ENCODE results near the gene TOMM7. TPM values are rescaled to one million over a fixed set of nuclear protein-coding genes. Genes with fewer than 3 reads are reported as not detected.

The TOMM7 gene
- total and polyA plus RNA-seq, 10 of the 15 experiments (the other 5 are each of a cell fraction or from before 2014, with no cell fraction given) = 151 to 1,497 (median 322) TPM

DNA sequence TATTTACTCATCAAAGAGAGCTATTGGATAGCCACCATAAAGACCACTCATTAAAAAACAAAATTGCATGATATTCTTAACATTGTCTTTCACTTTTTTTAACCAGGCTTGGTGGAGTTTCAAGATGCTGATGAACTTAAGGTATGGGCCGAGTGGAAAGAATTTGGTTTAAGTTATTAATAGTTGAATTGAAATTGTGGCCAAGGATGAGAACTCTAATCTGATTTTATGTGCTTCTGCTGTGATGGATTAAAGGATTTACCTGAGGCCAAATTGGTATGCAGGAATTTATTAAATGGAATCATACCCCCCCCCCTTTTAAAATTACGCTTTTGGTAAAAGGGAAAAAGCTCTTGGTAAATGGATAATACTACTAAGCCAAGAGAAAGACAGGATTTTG is 33.8 kb upstream of the TOMM7 start:
- ATAC-seq = no peak
- no peak for FAIRE-seq
- H3K4me3 ChIP-seq = peak overlapping the region; percentile 84
- RAD21 ChIA-PET (ENCODE audit: unreplicated experiment) = interaction anchor here (0.9 to 5.7 kb wide), 15 partner anchors 8 to 250 kb away, joined by 3 to 46 read pairs (median 5); partner anchors contain the start of genes HYCC1 and TOMM7
- H3K9me3 ChIP-seq (replicated peaks; ENCODE audit: control insufficient read depth, insufficient read depth, low read length) = no peaks in the 10 kb centered on the region
- peaks cover 14% of the 10 kb centered on the region for H3K4me1 ChIP-seq (ENCODE audit: control insufficient read depth, insufficient read depth, low read length)
- in situ Hi-C loops (cut with MboI) = no loop called here
- no peaks in the 10 kb centered on the region for H3K27me3 ChIP-seq (replicated peaks in 1 of 2; ENCODE audit: control insufficient read depth in 2 of 2, insufficient read depth in 2 of 2, low read length in 1 of 2)
- H3K79me2 ChIP-seq (ENCODE audit: control insufficient read depth, insufficient read depth, low read length) = peaks cover 38% of the 10 kb centered on the region
- H3K36me3 ChIP-seq (ENCODE audit: control insufficient read depth in 2 of 2, insufficient read depth in 2 of 2, low read length in 1 of 2) = peaks cover 0 to 5% of the 10 kb centered on the region in 2 experiments; a peak in 1 of 4 replicates
- no TSS peak for BruUV-seq (replicated peaks)
- TF ChIP-seq, protein P1, sequence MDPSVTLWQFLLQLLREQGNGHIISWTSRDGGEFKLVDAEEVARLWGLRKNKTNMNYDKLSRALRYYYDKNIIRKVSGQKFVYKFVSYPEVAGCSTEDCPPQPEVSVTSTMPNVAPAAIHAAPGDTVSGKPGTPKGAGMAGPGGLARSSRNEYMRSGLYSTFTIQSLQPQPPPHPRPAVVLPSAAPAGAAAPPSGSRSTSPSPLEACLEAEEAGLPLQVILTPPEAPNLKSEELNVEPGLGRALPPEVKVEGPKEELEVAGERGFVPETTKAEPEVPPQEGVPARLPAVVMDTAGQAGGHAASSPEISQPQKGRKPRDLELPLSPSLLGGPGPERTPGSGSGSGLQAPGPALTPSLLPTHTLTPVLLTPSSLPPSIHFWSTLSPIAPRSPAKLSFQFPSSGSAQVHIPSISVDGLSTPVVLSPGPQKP (IDR thresholded peaks at IDR 0.05; ENCODE audit: low read depth, low read length) = no peak
- peak overlapping the region; percentile 83 for H3K4me2 ChIP-seq (ENCODE audit: control insufficient read depth, insufficient read depth)
- SMC1A ChIA-PET (ENCODE audit: uncharacterized antibody, unreplicated experiment) = interaction anchor here (0.7 to 3.8 kb wide), 24 partner anchors 8 to 202 kb away, joined by 3 to 39 read pairs (median 6); partner anchors contain the start of gene TOMM7
- peak overlapping the region; percentile 94 for H3K27ac ChIP-seq (ENCODE audit: control insufficient read depth, insufficient read depth)
- POLR2A ChIA-PET = interaction anchor here (0.6 to 3.7 kb wide), 15 partner anchors 11 to 161 kb away, joined by 3 to 23 read pairs (median 4); no protein-coding TSS in a partner anchor
- DNase-seq (ENCODE audit: low read depth, low spot score) = no peak
- no peak overlapping the region for H2AFZ ChIP-seq (ENCODE audit: control insufficient read depth, low read depth, low read length)
- no peaks in the 10 kb centered on the region for H4K20me1 ChIP-seq (ENCODE audit: control insufficient read depth, insufficient read depth)
- H3K9ac ChIP-seq (ENCODE audit: control insufficient read depth, insufficient read depth, low read length) = peak overlapping the region; percentile 98
- intact Hi-C loops (cut with micrococcal nuclease; ENCODE audit: unreplicated experiment) = loop anchor here (10.0 kb wide), 2 partner anchors 98 to 328 kb away; partner anchors contain the start of gene NUP42
- 25% methylated on average over 2 of the region's 2 CpGs for WGBS (ENCODE audit: insufficient coverage, insufficient replicate concordance, low lambda C conversion rate, missing lambda C conversion rate)
- CTCF ChIA-PET = interaction anchor here (0.6 to 4.8 kb wide), 16 partner anchors 10 to 250 kb away, joined by 3 to 40 read pairs (median 7); partner anchors contain the start of gene KLHL7

DNA sequence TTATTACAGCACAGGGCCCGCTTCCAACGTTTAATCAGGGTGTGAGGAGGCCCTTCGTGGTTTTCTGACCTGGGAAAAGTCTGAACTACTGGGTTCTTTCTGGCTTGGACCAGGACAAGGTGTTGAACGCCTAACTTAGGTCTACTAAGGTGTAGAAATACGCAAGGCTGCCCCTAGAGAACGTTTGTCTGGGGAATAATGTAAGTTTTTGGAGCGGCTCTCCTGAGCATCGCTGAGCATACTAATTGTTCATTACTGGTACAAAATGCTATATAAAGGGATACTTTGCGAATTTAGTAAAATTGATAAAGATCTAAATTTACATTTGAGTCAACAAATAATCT is 32.4 kb upstream of the TOMM7 start:
- Histone ChIP-seq H3K27ac (ENCODE audit: control insufficient read depth, insufficient read depth) (peak overlapping the region; percentile 94), H3K9ac (ENCODE audit: control insufficient read depth, insufficient read depth, low read length) (peak overlapping the region; percentile 98), H4K20me1 (ENCODE audit: control insufficient read depth, insufficient read depth) (no peaks in the 10 kb centered on the region), H3K36me3 (ENCODE audit: control insufficient read depth in 2 of 2, insufficient read depth in 2 of 2, low read length in 1 of 2) (peaks cover 0 to 5% of the 10 kb centered on the region in 2 experiments; a peak in 1 of 4 replicates), H2AFZ (ENCODE audit: control insufficient read depth, low read depth, low read length) (peak overlapping the region; percentile 68), H3K4me3 (peak overlapping the region; percentile 84), H3K27me3 (replicated peaks in 1 of 2; ENCODE audit: control insufficient read depth in 2 of 2, insufficient read depth in 2 of 2, low read length in 1 of 2) (no peaks in the 10 kb centered on the region), H3K79me2 (ENCODE audit: control insufficient read depth, insufficient read depth, low read length) (peaks cover 38% of the 10 kb centered on the region), H3K4me2 (ENCODE audit: control insufficient read depth, insufficient read depth) (peak overlapping the region; percentile 75), H3K4me1 (ENCODE audit: control insufficient read depth, insufficient read depth, low read length) (peaks cover 14% of the 10 kb centered on the region), H3K9me3 (replicated peaks; ENCODE audit: control insufficient read depth, insufficient read depth, low read length) (no peaks in the 10 kb centered on the region)
- ATAC-seq = peak; percentile 12
- RAD21 ChIA-PET (ENCODE audit: unreplicated experiment) = interaction anchor here (0.9 to 5.7 kb wide), 12 partner anchors 15 to 231 kb away, joined by 3 to 46 read pairs (median 6); partner anchors contain the start of gene HYCC1
- in situ Hi-C loops (cut with MboI) = no loop called here
- POLR2A ChIA-PET = interaction anchor here (1.0 to 3.7 kb wide), 8 partner anchors 14 to 160 kb away, joined by 3 to 23 read pairs (median 4); no protein-coding TSS in a partner anchor
- no peak for DNase-seq (ENCODE audit: low read depth, low spot score)
- SMC1A ChIA-PET (ENCODE audit: uncharacterized antibody, unreplicated experiment) = interaction anchor here (0.8 to 3.8 kb wide), 17 partner anchors 12 to 200 kb away, joined by 3 to 39 read pairs (median 6); no protein-coding TSS in a partner anchor
- BruUV-seq (replicated peaks) = no TSS peak
- CTCF ChIA-PET = interaction anchor here (0.7 to 4.8 kb wide), 15 partner anchors 10 to 251 kb away, joined by 3 to 40 read pairs (median 7); partner anchors contain the start of genes KLHL7 and TOMM7
- intact Hi-C loops (cut with micrococcal nuclease; ENCODE audit: unreplicated experiment) = loop anchor here (2.0 to 10.0 kb wide), 4 partner anchors 100 to 330 kb away; partner anchors contain the start of gene NUP42
- under 1% methylated on average over 9 of the region's 9 CpGs for WGBS (ENCODE audit: insufficient coverage, insufficient replicate concordance, low lambda C conversion rate, missing lambda C conversion rate)
- no peak for FAIRE-seq
- 0 out of 2 replicates have a peak, but pooled peaks have one; percentile 1 for TF ChIP-seq JUNB (IDR thresholded peaks at IDR 0.05)
- TF ChIP-seq, protein P2, sequence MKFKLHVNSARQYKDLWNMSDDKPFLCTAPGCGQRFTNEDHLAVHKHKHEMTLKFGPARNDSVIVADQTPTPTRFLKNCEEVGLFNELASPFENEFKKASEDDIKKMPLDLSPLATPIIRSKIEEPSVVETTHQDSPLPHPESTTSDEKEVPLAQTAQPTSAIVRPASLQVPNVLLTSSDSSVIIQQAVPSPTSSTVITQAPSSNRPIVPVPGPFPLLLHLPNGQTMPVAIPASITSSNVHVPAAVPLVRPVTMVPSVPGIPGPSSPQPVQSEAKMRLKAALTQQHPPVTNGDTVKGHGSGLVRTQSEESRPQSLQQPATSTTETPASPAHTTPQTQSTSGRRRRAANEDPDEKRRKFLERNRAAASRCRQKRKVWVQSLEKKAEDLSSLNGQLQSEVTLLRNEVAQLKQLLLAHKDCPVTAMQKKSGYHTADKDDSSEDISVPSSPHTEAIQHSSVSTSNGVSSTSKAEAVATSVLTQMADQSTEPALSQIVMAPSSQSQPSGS (IDR thresholded peaks at IDR 0.05; ENCODE audit: low read length) = 0 out of 2 replicates have a peak, but pooled peaks have one; percentile 16
- peak; percentile 9; the same call in 1 of the 2 replicates for TF ChIP-seq POLR2AphosphoS5 (IDR thresholded peaks at IDR 0.05; ENCODE audit: low read length)
- no peak for TF ChIP-seq STAT3 (IDR thresholded peaks at IDR 0.05; ENCODE audit: low read depth, low read length)
- TF ChIP-seq, protein P3, sequence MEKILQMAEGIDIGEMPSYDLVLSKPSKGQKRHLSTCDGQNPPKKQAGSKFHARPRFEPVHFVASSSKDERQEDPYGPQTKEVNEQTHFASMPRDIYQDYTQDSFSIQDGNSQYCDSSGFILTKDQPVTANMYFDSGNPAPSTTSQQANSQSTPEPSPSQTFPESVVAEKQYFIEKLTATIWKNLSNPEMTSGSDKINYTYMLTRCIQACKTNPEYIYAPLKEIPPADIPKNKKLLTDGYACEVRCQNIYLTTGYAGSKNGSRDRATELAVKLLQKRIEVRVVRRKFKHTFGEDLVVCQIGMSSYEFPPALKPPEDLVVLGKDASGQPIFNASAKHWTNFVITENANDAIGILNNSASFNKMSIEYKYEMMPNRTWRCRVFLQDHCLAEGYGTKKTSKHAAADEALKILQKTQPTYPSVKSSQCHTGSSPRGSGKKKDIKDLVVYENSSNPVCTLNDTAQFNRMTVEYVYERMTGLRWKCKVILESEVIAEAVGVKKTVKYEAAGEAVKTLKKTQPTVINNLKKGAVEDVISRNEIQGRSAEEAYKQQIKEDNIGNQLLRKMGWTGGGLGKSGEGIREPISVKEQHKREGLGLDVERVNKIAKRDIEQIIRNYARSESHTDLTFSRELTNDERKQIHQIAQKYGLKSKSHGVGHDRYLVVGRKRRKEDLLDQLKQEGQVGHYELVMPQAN (conservative IDR thresholded peaks at IDR 0.05) = no peak
- TF ChIP-seq ZZZ3 (IDR thresholded peaks at IDR 0.05; ENCODE audit: control insufficient read depth, insufficient read length, low read depth) = no peak
- no peak for TF ChIP-seq MEF2B (IDR thresholded peaks at IDR 0.05; ENCODE audit: partially characterized antibody, poor library complexity, severe bottlenecking)
- 0 out of 2 replicates have a peak, but pooled peaks have one; percentile 12 for TF ChIP-seq CREM (IDR thresholded peaks at IDR 0.05; ENCODE audit: low read depth)
- TF ChIP-seq SMARCA5 (IDR thresholded peaks at IDR 0.05) = no peak
